IPS DF 6.9 (cell line): ENCODE results near the gene IDH3A.

Experiments used
- DNase-seq: peaks from one replicate; pipeline ENCODE4 v3.0.0-alpha.2; 2013; ENCODE audit warnings: low read depth, low spot score
- H3K27ac ChIP-seq: one replicate; pipeline ENCODE4 v1.5.1; 2013; ENCODE audit warnings: low read length, control low read depth
- H3K27me3 ChIP-seq: 2 replicates; pipeline ENCODE4 v1.6.1; 2013; ENCODE audit warnings: mild to moderate bottlenecking, low read length; ENCODE audit not compliant: control insufficient read depth, insufficient read depth
- H3K36me3 ChIP-seq: 2 replicates; pipeline ENCODE4 v1.6.1; 2013; ENCODE audit warnings: low read length; ENCODE audit not compliant: control insufficient read depth, insufficient read depth
- H3K4me1 ChIP-seq: 2 replicates; pipeline ENCODE4 v1.6.1; 2013; ENCODE audit warnings: low read length; ENCODE audit not compliant: control insufficient read depth, insufficient read depth
- H3K4me3 ChIP-seq: 2 replicates; pipeline ENCODE4 v1.5.1; 2013; ENCODE audit warnings: mild to moderate bottlenecking, low read length
- H3K9me3 ChIP-seq: 2 replicates; pipeline ENCODE4 v1.6.1; 2013; ENCODE audit warnings: low read length, inconsistent platforms; ENCODE audit not compliant: control insufficient read depth, insufficient read depth
- WGBS: extraction: QIAGEN DNeasy Blood & Tissue Kit; methylation state at CpG from one replicate; pipeline ENCODE4 v1.1.7; 2013; ENCODE audit warnings: mixed read lengths, missing lambda C conversion rate; ENCODE audit not compliant: insufficient read length, insufficient coverage; 5-methylcytosine and 5-hydroxymethylcytosine counted together

Gene IDH3A

GRCh38 chr15:78182336-78182700, 33.2 kb downstream of the IDH3A start:
- WGBS, result no CpG with 5 or more reads among the region's 5 CpGs
- Histone ChIP-seq H3K4me1 (no peaks in the 10 kb centered on the region), H3K9me3 (no peaks in the 10 kb centered on the region), H3K4me3 (no peak overlapping the region), H3K27me3 (no peaks in the 10 kb centered on the region), H3K36me3 (no peaks in the 10 kb centered on the region; the same call in 1 of the 2 replicates), H3K27ac (no peak overlapping the region)
- DNase-seq, result no peak

- Histone ChIP-seq H3K27ac (no peak overlapping the region), H3K27me3 (no peaks in the 10 kb centered on the region), H3K4me3 (no peak overlapping the region), H3K4me1 (no peaks in the 10 kb centered on the region), H3K36me3 (no peaks in the 10 kb centered on the region; the same call in 1 of the 2 replicates), H3K9me3 (no peaks in the 10 kb centered on the region)
- WGBS, result 100% methylated on average over 1 of the region's 4 CpGs
- no peak for DNase-seq
These were observed 33.7 kb downstream of the IDH3A start for GRCh38 chr15:78182821-78183220.

GRCh38 chr15:78192826-78193594, 43.8 kb downstream of the IDH3A start:
- no peaks in the 10 kb centered on the region for H3K4me1 ChIP-seq
- no peak overlapping the region for H3K27ac ChIP-seq
- H3K27me3 ChIP-seq, result no peaks in the 10 kb centered on the region
- DNase-seq, result no peak
- no CpG with 5 or more reads among the region's 10 CpGs for WGBS
- H3K36me3 ChIP-seq, result no peaks in the 10 kb centered on the region
- H3K4me3 ChIP-seq, result no peak overlapping the region
- no peaks in the 10 kb centered on the region for H3K9me3 ChIP-seq

GRCh38 chr15:78193731-78194567, 44.8 kb downstream of the IDH3A start:
- no CpG with 5 or more reads among the region's 15 CpGs for WGBS
- H3K4me3 ChIP-seq, result no peak overlapping the region
- DNase-seq, result no peak
- H3K9me3 ChIP-seq, result no peaks in the 10 kb centered on the region
- H3K36me3 ChIP-seq, result no peaks in the 10 kb centered on the region
- H3K4me1 ChIP-seq, result no peaks in the 10 kb centered on the region
- H3K27me3 ChIP-seq, result no peaks in the 10 kb centered on the region
- no peak overlapping the region for H3K27ac ChIP-seq

- no peaks in the 10 kb centered on the region for H3K4me1 ChIP-seq
- no peaks in the 10 kb centered on the region for H3K9me3 ChIP-seq
- no peaks in the 10 kb centered on the region for H3K36me3 ChIP-seq
- no peak overlapping the region for H3K27ac ChIP-seq
- DNase-seq, result no peak
- WGBS, result no CpG with 5 or more reads among the region's 15 CpGs
- H3K4me3 ChIP-seq, result no peak overlapping the region
- no peaks in the 10 kb centered on the region for H3K27me3 ChIP-seq
These were observed 45.4 kb downstream of the IDH3A start for GRCh38 chr15:78194568-78194925.

- no CpG with 5 or more reads among the region's 7 CpGs for WGBS
- H3K9me3 ChIP-seq, result no peaks in the 10 kb centered on the region
- no peak for DNase-seq
- H3K27ac ChIP-seq, result no peak overlapping the region
- no peaks in the 10 kb centered on the region for H3K36me3 ChIP-seq
- no peaks in the 10 kb centered on the region for H3K27me3 ChIP-seq
- no peak overlapping the region for H3K4me3 ChIP-seq
- H3K4me1 ChIP-seq, result no peaks in the 10 kb centered on the region
These were observed 46.6 kb downstream of the IDH3A start for GRCh38 chr15:78195735-78196201.

- H3K36me3 ChIP-seq, result no peaks in the 10 kb centered on the region
- no peak for DNase-seq
- no CpG with 5 or more reads among the region's 7 CpGs for WGBS
- no peaks in the 10 kb centered on the region for H3K4me1 ChIP-seq
- H3K27me3 ChIP-seq, result no peaks in the 10 kb centered on the region
- H3K9me3 ChIP-seq, result no peaks in the 10 kb centered on the region
- H3K4me3 ChIP-seq, result no peak overlapping the region
- no peak overlapping the region for H3K27ac ChIP-seq
These were observed 48.5 kb downstream of the IDH3A start for GRCh38 chr15:78197632-78198031.

GRCh38 chr15:78200276-78200930, 51.2 kb downstream of the IDH3A start:
- Histone ChIP-seq H3K4me3 (no peak overlapping the region), H3K4me1 (no peaks in the 10 kb centered on the region), H3K27ac (no peak overlapping the region), H3K36me3 (no peaks in the 10 kb centered on the region), H3K9me3 (no peaks in the 10 kb centered on the region), H3K27me3 (no peaks in the 10 kb centered on the region)
- no peak for DNase-seq
- no CpG with 5 or more reads among the region's 10 CpGs for WGBS

- no peak overlapping the region for H3K4me3 ChIP-seq
- no peaks in the 10 kb centered on the region for H3K27me3 ChIP-seq
- no CpG with 5 or more reads among the region's 10 CpGs for WGBS
- H3K27ac ChIP-seq, result no peak overlapping the region
- no peaks in the 10 kb centered on the region for H3K36me3 ChIP-seq
- H3K4me1 ChIP-seq, result no peaks in the 10 kb centered on the region
- no peaks in the 10 kb centered on the region for H3K9me3 ChIP-seq
- DNase-seq, result no peak
These were observed 52.4 kb downstream of the IDH3A start for GRCh38 chr15:78201281-78202190.
